ENCODE data around the gene ABHD12B. TPM values are rescaled to one million over a fixed set of nuclear protein-coding genes. Genes with fewer than 3 reads are reported as not detected.
A peak's percentile ranks its signal among the peaks of the same experiment; 100 is the strongest.
"Not testable (repeated sequence)": the region's sequence is repeated elsewhere in the genome, so short reads cannot be mapped to it uniquely, and the experiment has no call there.

ABHD12B gene
- total RNA-seq, 1 experiment from 2014 or later: not detected

DNA sequence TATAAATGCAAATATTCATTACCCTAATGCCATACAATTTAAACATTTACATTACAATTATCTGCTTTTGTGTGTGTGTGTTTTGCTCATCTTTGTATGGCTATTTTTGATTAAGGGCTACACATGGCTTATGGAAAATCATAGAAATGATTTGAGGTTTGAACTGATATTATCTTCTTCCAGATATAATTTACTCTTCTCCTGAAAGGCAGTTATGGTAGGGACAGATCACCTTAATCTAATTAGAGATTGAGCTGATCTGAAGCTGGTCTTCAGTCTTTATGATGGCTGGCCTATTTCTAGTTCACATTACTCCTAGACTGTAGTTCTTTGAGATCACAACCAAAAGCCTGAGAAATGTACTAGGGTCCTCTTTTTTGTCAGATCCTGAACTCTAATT is 15.6 kb downstream of the ABHD12B start:
- no peak overlapping the region for H3K27ac ChIP-seq
- no peaks in the 10 kb centered on the region for H3K27me3 ChIP-seq (replicated peaks)
- no peaks in the 10 kb centered on the region for H3K9me3 ChIP-seq (replicated peaks)
- no peaks in the 10 kb centered on the region for H3K36me3 ChIP-seq
- no peak for DNase-seq (ENCODE audit: low read depth in 1 of 2, low spot score in 2 of 2)
- no peaks in the 10 kb centered on the region for H3K4me1 ChIP-seq (replicated peaks)
- no peak overlapping the region for H3K4me3 ChIP-seq

DNA sequence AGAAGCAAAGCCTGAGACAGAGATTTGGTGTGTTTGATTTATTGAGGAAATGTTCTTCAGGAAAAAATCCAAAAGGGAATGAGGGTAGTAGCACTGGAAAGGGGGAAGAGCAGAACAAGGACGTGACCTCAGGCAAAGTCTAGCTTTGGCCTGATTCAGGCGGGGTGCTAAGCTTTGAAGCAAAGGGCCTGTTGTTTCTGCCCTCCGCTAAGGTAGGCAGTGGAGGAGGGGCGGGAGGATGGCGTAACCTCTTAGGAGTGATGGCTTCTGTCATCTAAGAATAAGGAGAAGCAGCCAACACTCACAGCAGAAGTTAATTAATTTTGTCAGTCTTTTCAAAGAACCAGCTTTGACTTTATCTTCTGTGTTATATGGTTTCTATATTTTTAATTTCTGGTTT is 20.4 kb downstream of the ABHD12B start:
- DNase-seq (ENCODE audit: low read depth in 1 of 2, low spot score in 2 of 2): no peak
- H3K4me3 ChIP-seq: no peak overlapping the region
- H3K27me3 ChIP-seq (replicated peaks): no peaks in the 10 kb centered on the region
- no peaks in the 10 kb centered on the region for H3K4me1 ChIP-seq (replicated peaks)
- H3K36me3 ChIP-seq: no peaks in the 10 kb centered on the region
- H3K9me3 ChIP-seq (replicated peaks): no peaks in the 10 kb centered on the region
- no peak overlapping the region for H3K27ac ChIP-seq

DNA sequence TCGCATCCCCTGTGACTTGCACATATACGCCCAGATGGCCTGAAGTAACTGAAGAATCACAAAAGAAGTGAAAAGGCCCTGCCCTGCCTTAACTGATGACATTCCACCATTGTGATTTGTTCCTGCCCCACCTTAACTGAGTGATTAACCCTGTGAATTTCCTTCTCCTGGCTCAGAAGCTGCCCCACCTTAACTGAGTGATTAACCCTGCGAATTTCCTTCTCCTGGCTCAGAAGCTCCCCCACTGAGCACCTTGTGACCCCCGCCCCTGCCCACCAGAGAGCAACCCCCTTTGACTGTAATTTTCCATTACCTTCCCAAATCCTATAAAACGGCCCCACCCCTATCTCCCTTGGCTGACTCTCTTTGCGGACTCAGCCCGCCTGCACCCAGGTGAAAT is 24.6 kb downstream of the ABHD12B start:
- H3K9me3 ChIP-seq (replicated peaks); H3K4me1 ChIP-seq (replicated peaks); H3K27me3 ChIP-seq (replicated peaks); H3K36me3 ChIP-seq; H3K27ac ChIP-seq; DNase-seq (ENCODE audit: low read depth in 1 of 2, low spot score in 2 of 2); H3K4me3 ChIP-seq: not testable (repeated sequence)

DNA sequence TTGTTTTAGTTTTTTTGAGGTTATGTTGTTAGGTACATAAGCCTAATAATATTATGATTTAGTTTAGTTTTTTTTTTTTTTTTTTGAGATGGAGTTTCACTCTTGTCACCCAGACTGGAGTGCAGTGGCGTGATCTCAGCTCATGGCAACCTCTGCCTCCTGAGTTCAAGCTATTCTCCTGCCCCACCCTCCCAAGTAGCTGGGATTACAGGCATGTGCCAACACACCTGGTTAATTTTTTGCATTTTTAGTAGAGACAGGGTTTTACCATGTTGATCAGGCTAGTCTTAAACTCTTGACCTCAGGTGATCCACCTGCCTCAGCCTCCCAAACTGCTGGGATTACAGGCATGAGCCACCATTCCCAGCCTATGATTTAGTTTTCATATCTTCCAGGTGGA is 25.2 kb downstream of the ABHD12B start:
- H3K9me3 ChIP-seq (replicated peaks); H3K36me3 ChIP-seq; DNase-seq (ENCODE audit: low read depth in 1 of 2, low spot score in 2 of 2); H3K4me3 ChIP-seq; H3K4me1 ChIP-seq (replicated peaks); H3K27ac ChIP-seq; H3K27me3 ChIP-seq (replicated peaks): not testable (repeated sequence)

DNA sequence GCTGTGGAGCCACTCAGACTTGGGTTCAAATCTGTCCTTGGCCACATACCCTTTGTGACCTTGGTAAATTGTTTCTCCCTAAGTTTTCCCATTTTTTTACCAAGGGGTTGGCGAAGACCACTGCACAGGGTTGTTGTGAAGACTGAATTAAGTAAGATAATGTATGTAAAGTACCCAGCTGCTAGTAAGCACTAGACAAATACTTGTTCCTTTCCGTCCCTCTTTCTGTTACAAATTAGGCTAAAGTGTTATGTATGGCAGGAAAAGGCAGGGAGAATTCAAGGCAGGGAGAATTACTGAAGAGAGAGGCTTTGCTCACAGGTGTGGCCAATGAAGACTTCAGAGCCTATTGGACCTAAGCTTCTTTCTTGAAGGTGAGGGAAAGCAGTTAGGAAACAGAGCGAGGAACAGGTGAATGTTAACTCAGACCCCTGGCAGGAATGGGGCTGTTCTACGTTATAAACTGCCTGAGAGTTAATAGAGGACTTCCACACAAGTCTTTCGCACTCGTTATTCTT is 25.9 kb downstream of the ABHD12B start:
- H3K27ac ChIP-seq: no peak overlapping the region

DNA sequence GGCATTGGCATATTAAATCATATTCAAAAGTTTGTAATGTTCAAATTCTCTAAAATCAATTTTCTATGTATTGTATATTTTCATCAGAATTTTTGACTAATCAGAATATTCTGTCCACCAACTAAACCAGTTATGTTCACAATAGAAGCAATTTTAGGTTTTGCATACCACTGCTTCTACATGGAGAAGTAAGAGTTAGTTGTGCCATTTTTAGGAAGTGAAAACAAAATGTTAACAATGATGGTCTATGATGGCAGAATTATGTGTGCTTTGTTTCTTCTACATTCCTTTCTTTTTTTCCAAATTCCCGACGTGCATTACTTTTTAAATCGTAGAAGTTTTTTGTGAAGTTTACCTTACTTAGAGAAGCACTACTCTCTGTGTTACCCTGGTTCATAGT is 29.5 kb downstream of the ABHD12B start:
- Histone ChIP-seq H3K36me3 (peaks cover 4% of the 10 kb centered on the region; the same call in 1 of the 2 replicates), H3K27me3 (replicated peaks) (no peaks in the 10 kb centered on the region), H3K4me3 (no peak overlapping the region), H3K9me3 (replicated peaks) (no peaks in the 10 kb centered on the region), H3K4me1 (replicated peaks) (no peaks in the 10 kb centered on the region), H3K27ac (no peak overlapping the region)
- DNase-seq (ENCODE audit: low read depth in 1 of 2, low spot score in 2 of 2): no peak

More for the DNA sequence above, 25.9 kb downstream of the ABHD12B start:
- Histone ChIP-seq H3K36me3 (no peaks in the 10 kb centered on the region), H3K4me3 (no peak overlapping the region), H3K4me1 (replicated peaks) (no peaks in the 10 kb centered on the region), H3K9me3 (replicated peaks) (no peaks in the 10 kb centered on the region), H3K27me3 (replicated peaks) (no peaks in the 10 kb centered on the region)
- no peak for DNase-seq (ENCODE audit: low read depth in 1 of 2, low spot score in 2 of 2)

DNA sequence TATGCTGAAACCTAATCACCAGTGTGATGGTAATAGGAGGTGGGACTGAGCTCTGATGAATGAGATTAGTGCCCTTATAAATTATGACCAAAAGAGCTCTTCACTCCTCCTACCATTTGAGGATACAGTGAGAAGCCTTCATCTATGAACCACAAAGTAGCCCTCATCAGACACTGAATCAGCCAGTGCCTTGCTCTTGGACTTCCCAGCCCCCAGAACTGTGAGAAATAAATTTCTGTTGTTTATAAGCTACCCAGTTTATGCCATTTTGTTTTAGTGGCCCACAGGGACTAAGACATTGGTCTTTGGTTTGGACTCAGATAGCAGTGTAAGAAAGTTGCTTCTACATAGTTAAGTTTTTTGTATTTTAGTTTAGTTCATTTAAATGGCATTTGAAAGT is 32.9 kb downstream of the ABHD12B start:
- no peak overlapping the region for H3K27ac ChIP-seq
- H3K4me3 ChIP-seq: no peak overlapping the region
- H3K9me3 ChIP-seq (replicated peaks): no peaks in the 10 kb centered on the region
- peaks cover 13% of the 10 kb centered on the region for H3K36me3 ChIP-seq
- no peaks in the 10 kb centered on the region for H3K4me1 ChIP-seq (replicated peaks)
- DNase-seq (ENCODE audit: low read depth in 1 of 2, low spot score in 2 of 2): no peak
- H3K27me3 ChIP-seq (replicated peaks): no peaks in the 10 kb centered on the region

DNA sequence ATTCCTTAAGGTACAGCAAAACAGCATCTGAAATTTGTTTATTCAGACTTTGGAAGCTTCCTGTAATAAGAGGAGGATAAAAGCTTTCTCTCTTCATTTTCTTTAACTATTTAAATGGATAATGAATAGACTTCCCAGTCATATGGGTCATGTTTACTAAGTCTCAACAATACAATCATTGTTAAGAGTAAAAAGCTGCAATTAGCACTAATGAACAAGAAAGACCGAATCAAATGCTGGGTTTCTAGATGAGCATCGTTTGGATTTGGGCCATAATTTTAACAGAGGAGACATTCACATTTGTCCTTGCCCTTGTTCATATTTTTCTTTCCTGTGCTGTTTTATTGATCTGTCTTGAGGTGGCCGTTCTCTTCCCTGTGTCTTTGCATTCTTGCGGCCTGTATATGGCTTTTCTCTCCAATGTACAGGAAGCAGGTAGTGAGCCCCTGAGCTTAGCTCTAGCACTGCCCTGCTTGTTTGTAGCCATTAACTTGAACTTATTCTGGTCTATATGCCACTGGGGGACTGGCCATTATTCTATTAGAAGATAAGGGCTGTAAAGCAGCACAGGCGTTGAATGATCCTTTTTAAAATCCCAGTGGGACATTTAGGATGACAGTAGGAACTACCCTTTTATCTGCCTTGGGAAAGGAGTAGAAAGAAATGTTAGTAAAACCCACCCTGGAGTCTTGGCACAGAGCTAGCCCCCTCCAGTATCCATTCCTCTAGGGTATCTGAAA is 34.6 kb downstream of the ABHD12B start:
- no peak overlapping the region for H3K27ac ChIP-seq
- no peaks in the 10 kb centered on the region for H3K9me3 ChIP-seq (replicated peaks)
- DNase-seq (ENCODE audit: low read depth in 1 of 2, low spot score in 2 of 2): no peak
- no peaks in the 10 kb centered on the region for H3K4me1 ChIP-seq (replicated peaks)
- peaks cover 13% of the 10 kb centered on the region for H3K36me3 ChIP-seq
- H3K4me3 ChIP-seq: no peak overlapping the region
- no peaks in the 10 kb centered on the region for H3K27me3 ChIP-seq (replicated peaks)

DNA sequence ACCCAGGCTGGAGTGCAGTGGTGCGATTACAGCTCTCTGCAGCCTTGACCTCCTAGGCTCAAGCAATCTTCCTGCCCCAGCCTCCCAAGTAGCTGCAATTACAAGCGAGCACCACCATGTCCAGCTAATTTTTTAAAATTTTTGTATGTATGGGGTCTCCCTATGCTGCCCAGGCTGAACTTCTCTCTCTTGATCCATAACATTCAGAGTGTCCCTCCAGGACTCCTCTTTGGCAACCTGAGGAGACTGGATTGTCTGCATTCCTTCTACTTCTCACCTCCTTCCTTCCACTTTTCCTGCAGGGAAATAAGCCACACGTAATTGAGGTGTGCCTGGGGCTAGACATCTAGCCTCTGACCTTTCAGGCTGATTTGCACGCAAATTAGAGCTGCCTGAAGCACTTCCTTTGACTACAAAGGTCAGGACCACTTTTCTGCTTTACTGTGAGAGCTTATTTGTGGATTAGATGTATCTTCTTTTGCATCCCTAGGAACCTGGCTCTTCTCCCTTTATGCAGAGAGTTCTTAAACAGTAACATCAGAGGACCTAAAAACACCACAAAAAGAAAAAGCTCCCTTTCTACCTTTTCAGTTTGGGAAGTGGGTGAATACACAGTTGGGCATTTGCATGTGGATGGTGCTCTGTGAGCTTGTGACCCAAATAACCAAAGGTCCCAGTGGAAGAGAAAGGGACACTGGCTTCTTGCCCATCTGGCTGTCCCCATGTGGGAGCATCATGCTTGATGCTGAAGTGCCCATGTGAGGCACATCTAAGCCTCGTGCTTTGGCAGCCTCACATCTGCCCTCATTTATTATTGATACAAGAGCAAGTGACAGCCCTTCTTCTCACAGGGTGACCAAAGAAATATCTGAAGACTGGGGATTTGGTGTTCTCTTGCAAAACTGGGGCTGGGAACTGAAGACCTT is 38.9 kb downstream of the ABHD12B start:
- H3K9me3 ChIP-seq (replicated peaks): no peaks in the 10 kb centered on the region
- H3K36me3 ChIP-seq: peaks cover 24% of the 10 kb centered on the region
- DNase-seq (ENCODE audit: low read depth in 1 of 2, low spot score in 2 of 2): no peak
- H3K4me3 ChIP-seq: no peak overlapping the region
- H3K4me1 ChIP-seq (replicated peaks): peaks cover 5% of the 10 kb centered on the region
- no peaks in the 10 kb centered on the region for H3K27me3 ChIP-seq (replicated peaks)
- no peak overlapping the region for H3K27ac ChIP-seq

DNA sequence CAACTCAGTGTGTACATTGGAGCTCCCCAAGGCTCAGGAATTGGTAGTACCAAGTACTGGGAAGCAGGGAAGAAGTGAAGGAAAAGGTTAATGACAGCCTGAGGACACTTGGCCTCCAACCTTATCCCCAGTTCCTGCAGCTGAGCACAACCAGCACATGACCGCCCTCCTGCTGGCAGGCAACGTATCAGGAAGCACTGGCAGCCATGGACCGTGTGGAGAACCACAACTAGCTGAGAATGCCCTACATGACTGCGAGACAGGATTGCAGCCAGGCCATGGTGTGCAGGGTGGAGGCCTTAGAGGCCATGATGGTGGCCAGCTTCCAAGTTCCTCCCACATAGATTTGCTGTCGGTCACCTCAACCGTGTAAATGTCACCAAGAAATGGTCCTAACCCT is 45.6 kb downstream of the ABHD12B start:
- Histone ChIP-seq H3K4me1 (replicated peaks) (peaks cover 24% of the 10 kb centered on the region), H3K9me3 (replicated peaks) (no peaks in the 10 kb centered on the region), H3K4me3 (no peak overlapping the region), H3K36me3 (peaks cover 9% of the 10 kb centered on the region), H3K27me3 (replicated peaks) (no peaks in the 10 kb centered on the region), H3K27ac (no peak overlapping the region)
- DNase-seq (ENCODE audit: low read depth in 1 of 2, low spot score in 2 of 2): no peak

DNA sequence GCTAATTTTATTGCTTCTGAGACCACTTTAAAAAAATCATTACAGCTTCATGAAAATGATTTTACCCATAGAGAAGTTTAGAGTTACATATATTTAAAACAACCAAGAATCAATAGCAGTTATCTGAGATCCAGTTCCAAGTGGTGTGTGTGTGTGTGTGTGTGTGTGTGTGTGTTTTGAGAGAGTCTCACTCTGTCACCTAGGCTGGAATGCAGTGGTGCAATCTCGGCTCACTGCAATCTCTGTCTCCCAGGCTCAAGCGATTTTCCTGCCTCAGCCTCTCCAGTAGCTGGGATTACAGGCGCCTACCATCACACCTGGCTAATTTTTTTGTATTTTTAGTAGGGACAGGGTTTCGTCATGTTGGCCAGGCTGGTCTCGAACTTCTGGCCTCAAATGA is 47.7 kb downstream of the ABHD12B start:
- H3K4me1 ChIP-seq (replicated peaks): peaks cover 18% of the 10 kb centered on the region
- H3K27me3 ChIP-seq (replicated peaks); H3K9me3 ChIP-seq (replicated peaks); DNase-seq (ENCODE audit: low read depth in 1 of 2, low spot score in 2 of 2); H3K36me3 ChIP-seq; H3K4me3 ChIP-seq; H3K27ac ChIP-seq: not testable (repeated sequence)

DNA sequence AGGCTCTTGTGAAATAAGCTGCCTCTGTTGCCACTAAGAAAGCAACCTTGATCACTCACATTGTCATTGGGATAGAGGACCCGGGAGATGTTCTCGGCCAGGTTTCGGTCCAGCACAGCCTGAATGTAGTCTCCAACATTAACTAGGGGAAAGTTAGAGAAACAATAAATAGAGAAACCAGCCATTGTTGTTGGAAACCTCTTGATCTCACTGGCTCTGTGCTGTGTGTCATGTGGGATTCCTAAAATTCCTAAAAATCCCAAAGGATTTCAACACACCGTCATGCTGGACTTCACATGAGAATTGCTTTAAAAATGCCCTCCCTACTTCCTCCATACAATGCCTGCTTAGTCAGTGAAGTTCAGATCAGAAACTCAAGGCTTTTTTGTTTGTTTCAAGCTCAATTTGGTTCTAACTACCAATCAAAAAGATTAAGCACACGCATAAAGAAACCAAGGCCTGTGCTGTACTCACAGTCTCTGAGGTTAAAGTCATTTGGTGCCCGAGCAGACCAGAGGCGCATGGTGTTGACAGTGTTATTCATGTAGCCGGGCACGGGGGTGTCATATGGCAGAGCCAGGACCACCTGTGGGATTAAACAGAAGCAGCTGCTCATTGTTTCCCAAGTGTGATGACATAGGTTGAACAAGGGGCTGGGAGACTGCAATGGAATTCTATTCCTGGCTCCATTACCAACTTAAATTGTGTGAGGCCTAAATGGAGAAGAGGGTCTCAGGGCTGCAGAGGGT is 48.8 kb downstream of the ABHD12B start:
- peak; percentile 65 to 88 for DNase-seq (ENCODE audit: low read depth in 1 of 2, low spot score in 2 of 2)
- Histone ChIP-seq H3K27me3 (replicated peaks) (no peaks in the 10 kb centered on the region), H3K4me3 (no peak overlapping the region), H3K27ac (peak overlapping the region; percentile 93), H3K36me3 (peaks cover 4% of the 10 kb centered on the region), H3K4me1 (replicated peaks) (peaks cover 18% of the 10 kb centered on the region), H3K9me3 (replicated peaks) (no peaks in the 10 kb centered on the region)

DNA sequence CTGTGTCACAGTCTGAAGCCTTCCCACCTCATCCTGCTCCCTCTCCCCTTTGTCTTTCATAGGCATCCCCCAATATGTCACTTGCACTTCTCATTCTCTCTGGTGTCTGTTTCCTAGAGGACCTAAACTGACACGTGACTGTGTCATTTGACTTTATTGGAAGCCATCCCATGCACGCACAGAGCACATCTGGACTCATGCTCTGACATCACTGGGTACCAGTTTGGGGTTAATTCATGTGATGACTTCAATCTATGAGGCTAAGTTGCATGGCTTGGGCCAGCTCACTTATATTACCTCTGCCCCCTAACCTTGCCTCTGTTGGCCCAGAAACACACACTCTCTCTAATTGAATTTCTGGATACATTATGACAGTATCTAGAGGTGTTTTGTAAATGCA is 51.0 kb downstream of the ABHD12B start:
- no peak overlapping the region for H3K27ac ChIP-seq

More for the DNA sequence above, 51.0 kb downstream of the ABHD12B start:
- Histone ChIP-seq H3K9me3 (replicated peaks) (no peaks in the 10 kb centered on the region), H3K4me1 (replicated peaks) (peaks cover 18% of the 10 kb centered on the region), H3K4me3 (no peak overlapping the region), H3K27me3 (replicated peaks) (no peaks in the 10 kb centered on the region), H3K36me3 (peaks cover 4% of the 10 kb centered on the region)
- DNase-seq (ENCODE audit: low read depth in 1 of 2, low spot score in 2 of 2): no peak
